Neutrophil (primary cell): ENCODE results near the gene COL4A4.

ENCODE experiments used
- H3K27ac ChIP-seq: fragments of 200-600 bp; sonication (generic); 2 replicates; pipeline ENCODE4 v1.5.1; 2016; ENCODE audit warnings: mild to moderate bottlenecking, moderate library complexity
- H3K27me3 ChIP-seq: fragments of 200-600 bp; sonication (generic); 2 replicates; pipeline ENCODE4 v1.6.0; 2016; ENCODE audit warnings: mild to moderate bottlenecking
- H3K36me3 ChIP-seq: fragments of 200-600 bp; sonication (generic); 2 replicates; pipeline ENCODE4 v1.5.1; 2017
- H3K4me1 ChIP-seq, 2 experiments: fragments of 200-600 bp in 1 of 2; sonication (generic) in 1 of 2; 1 replicate in 1 of 2; 2 replicates in 1 of 2; pipeline versions ENCODE4 v1.5.1 to v1.6.1; 2013 to 2016; ENCODE audit warnings: low read depth in 1 of 2, low read length in 1 of 2, mild to moderate bottlenecking in 1 of 2, moderate library complexity in 1 of 2; ENCODE audit not compliant: control insufficient read depth in 1 of 2, insufficient read depth in 1 of 2
- H3K4me3 ChIP-seq, 2 experiments: fragments of 200-600 bp in 1 of 2; sonication (generic) in 1 of 2; 1 replicate in 1 of 2; 2 replicates in 1 of 2; pipeline ENCODE4 v1.5.1; 2013 to 2016; ENCODE audit warnings: low read depth in 1 of 2, low read length in 1 of 2, mild to moderate bottlenecking in 1 of 2, moderate library complexity in 1 of 2
- H3K9me3 ChIP-seq: fragments of 200-600 bp; sonication (generic); 2 replicates; pipeline ENCODE4 v1.5.1; 2016
- TF ChIP-seq, protein P1 (sequence below): fragments of 200-600 bp; sonication (generic); IDR thresholded peaks from 2 replicates; pipeline ENCODE4 v1.5.1; 2016; ENCODE audit warnings: antibody characterized with exemption

COL4A4 gene

DNA sequence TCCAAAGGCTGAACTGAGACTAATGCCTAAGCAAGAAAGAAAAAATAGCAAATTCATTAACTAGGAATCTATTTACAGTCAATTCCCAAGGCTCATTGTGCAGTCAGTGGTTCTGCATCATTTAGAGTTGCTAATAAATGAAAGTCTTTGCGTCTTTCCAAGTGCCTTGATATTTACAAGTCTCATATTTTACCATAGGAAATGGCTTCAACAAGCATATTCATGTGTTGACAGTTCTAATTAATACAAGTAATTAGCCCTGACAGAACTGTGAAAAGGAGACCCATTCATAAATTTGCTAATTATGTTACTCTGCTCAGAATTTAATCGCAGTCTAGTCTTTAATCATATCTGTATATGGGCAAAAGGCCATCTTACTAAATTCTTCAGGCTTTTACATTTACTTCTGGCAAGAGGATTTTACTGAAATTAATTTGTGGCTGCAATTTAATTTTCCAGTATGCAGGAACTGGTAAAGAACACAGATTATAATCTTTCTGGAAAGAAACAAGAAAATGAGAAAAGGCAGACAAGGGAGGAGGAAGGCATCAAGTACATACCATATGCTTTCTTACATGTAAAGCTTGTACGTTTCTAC, 201.7 kb downstream of the COL4A4 start:
- H3K4me3 ChIP-seq, result no peak overlapping the region
- H3K4me1 ChIP-seq, result no peaks in the 10 kb centered on the region
- no peaks in the 10 kb centered on the region for H3K27me3 ChIP-seq
- no peaks in the 10 kb centered on the region for H3K9me3 ChIP-seq
- H3K27ac ChIP-seq, result no peak overlapping the region
- TF ChIP-seq, protein P1, sequence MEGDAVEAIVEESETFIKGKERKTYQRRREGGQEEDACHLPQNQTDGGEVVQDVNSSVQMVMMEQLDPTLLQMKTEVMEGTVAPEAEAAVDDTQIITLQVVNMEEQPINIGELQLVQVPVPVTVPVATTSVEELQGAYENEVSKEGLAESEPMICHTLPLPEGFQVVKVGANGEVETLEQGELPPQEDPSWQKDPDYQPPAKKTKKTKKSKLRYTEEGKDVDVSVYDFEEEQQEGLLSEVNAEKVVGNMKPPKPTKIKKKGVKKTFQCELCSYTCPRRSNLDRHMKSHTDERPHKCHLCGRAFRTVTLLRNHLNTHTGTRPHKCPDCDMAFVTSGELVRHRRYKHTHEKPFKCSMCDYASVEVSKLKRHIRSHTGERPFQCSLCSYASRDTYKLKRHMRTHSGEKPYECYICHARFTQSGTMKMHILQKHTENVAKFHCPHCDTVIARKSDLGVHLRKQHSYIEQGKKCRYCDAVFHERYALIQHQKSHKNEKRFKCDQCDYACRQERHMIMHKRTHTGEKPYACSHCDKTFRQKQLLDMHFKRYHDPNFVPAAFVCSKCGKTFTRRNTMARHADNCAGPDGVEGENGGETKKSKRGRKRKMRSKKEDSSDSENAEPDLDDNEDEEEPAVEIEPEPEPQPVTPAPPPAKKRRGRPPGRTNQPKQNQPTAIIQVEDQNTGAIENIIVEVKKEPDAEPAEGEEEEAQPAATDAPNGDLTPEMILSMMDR, result no peak
- H3K36me3 ChIP-seq, result no peaks in the 10 kb centered on the region

DNA sequence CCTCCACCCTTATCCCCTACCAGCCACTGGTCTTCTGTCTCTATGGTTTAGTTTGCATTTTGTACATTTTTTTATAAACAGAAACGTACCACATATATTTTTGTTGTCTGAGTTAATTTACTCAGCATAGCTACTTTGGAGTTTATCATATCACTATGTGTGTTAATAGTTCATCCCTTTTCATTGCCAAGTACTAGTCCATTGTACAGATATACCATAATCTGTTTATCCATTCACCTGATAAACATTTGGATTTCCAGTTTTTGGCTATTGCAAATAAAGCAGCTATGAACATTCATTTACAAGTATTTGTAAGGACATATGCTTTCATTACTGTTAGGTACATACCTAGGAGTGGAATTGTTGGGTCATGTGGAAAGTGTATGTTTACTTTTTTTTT, 204.6 kb downstream of the COL4A4 start:
- H3K27me3 ChIP-seq, result no peaks in the 10 kb centered on the region

DNA sequence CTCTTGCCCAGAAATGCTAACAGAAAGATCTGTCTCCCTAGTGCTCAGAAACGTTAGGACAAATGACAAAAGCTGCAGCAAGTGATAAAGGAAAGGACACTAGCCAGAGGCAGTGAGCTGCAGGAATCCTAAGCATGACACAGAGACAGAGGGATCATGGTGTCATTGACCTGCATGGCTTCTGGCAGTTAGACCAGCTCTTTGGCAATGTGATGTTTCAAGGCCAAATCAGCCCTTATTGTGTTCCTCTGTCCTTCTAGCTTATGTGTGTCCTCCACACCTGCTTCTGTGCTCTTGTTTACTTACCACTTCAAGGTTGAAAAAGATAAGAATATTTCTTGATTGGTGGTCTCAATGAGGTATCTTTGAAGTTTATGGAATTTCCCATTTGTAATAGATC, 207.3 kb downstream of the COL4A4 start:
- no peak overlapping the region for H3K4me3 ChIP-seq
- no peaks in the 10 kb centered on the region for H3K27me3 ChIP-seq
- H3K9me3 ChIP-seq, result no peaks in the 10 kb centered on the region
- no peaks in the 10 kb centered on the region for H3K36me3 ChIP-seq
- no peaks in the 10 kb centered on the region for H3K4me1 ChIP-seq
- H3K27ac ChIP-seq, result no peak overlapping the region
- TF ChIP-seq, protein P1, result no peak

More for the DNA sequence above, 204.6 kb downstream of the COL4A4 start:
- Histone ChIP-seq H3K9me3 (no peaks in the 10 kb centered on the region), H3K36me3 (no peaks in the 10 kb centered on the region), H3K4me3 (no peak overlapping the region), H3K4me1 (no peaks in the 10 kb centered on the region), H3K27ac (no peak overlapping the region)
- TF ChIP-seq, protein P1, result no peak

DNA sequence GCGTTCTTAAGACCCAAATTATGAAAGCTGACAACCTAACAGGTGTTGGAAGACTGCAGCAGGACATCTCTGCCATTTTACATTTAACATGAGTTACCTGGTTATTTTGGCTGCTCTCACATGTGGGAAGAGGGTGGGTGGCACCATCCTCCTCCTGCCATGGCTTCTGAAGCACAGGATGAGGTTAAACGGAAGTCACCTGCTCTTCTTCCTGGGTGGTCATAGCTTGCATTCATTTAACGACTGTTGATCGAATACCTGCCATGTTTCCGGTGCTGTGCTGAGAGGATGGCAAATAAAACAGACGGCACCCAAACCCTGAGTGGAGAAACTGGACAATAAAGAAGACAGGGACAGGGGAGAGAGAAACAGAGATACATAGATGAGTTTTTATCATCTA, 210.2 kb downstream of the COL4A4 start:
- Histone ChIP-seq H3K4me3 (no peak overlapping the region), H3K36me3 (no peaks in the 10 kb centered on the region), H3K27me3 (no peaks in the 10 kb centered on the region), H3K27ac (no peak overlapping the region), H3K9me3 (no peaks in the 10 kb centered on the region), H3K4me1 (no peaks in the 10 kb centered on the region)
- TF ChIP-seq, protein P1, result no peak

DNA sequence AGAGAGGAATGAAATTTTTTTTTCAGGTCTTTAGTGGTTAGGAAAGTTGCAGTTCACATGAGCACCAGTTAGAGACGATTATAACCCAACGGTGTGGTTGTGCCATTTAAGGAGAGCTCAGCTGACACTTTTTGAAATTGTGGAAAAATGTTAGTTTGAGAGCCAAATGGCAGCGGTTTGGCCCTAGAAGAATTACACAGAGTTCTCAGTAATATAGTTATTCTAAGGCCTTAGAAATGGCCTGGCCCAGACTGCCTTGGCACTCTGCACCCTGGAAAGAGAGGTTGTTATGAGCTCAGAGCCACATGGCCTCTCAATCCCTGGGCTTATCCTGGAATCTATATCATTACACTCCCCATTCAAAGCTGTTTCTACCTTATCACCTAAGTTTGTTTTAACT, 210.8 kb downstream of the COL4A4 start:
- Histone ChIP-seq H3K27me3 (no peaks in the 10 kb centered on the region), H3K4me1 (no peaks in the 10 kb centered on the region), H3K9me3 (no peaks in the 10 kb centered on the region), H3K4me3 (no peak overlapping the region), H3K36me3 (no peaks in the 10 kb centered on the region), H3K27ac (no peak overlapping the region)
- TF ChIP-seq, protein P1, result no peak
